Measurements from ENCODE around the gene GPATCH4. TPM values are rescaled to one million over a fixed set of nuclear protein-coding genes. Genes with fewer than 3 reads are reported as not detected.

GPATCH4 gene
- total RNA-seq: 6.5 and 23.4 TPM in 2 replicates

DNA sequence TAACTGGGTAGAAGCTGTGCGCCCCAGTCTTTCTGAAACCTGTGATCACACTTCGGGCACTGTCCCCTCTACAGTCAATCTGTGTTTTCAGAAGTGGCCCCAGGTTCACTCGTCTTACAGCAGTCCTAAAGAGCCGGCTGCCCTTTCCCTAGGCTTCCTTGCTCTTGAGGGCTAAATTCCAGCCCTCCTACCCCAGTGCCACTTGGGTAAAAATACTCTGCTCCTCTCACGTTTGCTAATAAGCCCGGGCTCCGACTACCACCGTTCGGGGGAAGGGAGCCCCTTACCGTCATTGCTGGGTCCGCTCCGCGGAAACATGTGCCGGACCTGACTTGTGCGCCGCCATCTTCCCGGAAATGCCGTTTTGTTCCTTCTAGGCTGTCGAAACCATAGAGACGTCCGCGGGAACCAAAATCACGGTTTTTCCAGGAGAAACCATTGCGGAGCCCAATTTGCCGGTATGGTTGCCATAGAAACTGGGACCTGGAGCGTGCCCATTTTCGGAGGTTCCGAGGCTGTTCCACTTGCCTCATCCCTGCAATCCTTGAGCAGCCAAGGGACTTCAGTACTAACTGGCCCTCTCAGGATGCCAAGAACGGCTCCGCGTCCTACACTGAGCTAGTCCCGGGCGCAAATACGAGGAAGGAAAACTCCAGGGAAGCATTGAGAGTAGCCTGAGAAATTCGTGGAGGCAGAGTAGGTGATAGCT, at the start of gene GPATCH4:
GPATCH4 (minus strand) TSS at position 358 of the 709 bp plus-strand sequence.

DNA sequence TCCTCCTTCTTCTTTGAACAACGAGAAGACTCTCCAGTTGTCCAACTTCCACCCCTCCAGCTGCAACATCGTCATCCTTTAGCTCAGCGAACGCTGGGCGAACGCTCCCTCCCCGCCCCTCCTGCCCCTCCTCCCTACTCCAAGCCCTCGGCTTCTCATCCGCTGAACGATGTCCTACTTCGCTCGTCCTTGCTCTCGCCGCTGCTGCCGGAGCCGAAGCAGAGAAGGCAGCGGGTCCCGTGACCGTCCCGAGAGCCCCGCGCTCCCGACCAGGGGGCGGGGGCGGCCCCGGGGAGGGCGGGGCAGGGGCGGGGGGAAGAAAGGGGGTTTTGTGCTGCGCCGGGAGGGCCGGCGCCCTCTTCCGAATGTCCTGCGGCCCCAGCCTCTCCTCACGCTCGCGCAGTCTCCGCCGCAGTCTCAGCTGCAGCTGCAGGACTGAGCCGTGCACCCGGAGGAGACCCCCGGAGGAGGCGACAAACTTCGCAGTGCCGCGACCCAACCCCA, 40.5 kb upstream of the GPATCH4 start, which contains the start of gene BCAN:
BCAN (plus strand) TSS at position 357 of the 504 bp plus-strand sequence. CDS start 3,938 bp downstream, outside the sequence.

DNA sequence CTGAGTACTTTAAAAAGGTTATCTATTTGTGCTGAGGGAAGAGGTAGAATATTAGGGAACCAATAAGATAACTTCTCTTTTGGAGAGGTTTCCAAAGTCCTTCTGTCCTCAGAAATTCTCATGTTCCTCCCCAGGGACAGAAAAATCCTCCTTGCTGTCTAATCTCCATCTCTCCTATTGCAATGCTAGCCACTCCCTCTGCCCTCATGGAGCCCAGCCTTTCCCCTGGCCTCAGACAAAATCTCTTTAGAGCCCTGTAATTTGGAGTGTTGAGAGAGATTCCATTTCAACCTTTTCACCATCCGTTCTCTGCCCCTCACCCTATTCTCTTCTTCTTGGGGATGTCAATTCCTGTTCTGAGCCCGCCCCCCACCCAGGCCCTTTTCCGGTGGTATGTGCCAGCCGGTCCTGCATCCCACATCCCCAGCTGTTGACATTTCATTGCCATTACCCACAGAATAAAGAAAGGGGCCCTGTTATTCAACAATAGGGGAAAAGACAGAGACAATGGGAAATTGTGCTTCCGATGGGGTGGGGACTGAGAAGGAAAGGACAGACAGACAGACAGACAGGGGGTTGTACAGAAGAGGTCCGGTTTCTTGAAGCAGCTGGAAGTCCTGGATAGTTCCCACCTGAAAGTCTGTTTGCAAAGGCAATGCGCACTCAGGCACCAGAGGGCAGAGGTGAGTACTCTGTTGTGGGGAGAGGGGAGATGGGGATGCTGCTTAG, 17.7 kb upstream of the GPATCH4 start, which contains the start of gene HAPLN2:
HAPLN2 (plus strand) TSS at position 563 of the 729 bp plus-strand sequence. CDS start 4,076 bp downstream, outside the sequence.

DNA sequence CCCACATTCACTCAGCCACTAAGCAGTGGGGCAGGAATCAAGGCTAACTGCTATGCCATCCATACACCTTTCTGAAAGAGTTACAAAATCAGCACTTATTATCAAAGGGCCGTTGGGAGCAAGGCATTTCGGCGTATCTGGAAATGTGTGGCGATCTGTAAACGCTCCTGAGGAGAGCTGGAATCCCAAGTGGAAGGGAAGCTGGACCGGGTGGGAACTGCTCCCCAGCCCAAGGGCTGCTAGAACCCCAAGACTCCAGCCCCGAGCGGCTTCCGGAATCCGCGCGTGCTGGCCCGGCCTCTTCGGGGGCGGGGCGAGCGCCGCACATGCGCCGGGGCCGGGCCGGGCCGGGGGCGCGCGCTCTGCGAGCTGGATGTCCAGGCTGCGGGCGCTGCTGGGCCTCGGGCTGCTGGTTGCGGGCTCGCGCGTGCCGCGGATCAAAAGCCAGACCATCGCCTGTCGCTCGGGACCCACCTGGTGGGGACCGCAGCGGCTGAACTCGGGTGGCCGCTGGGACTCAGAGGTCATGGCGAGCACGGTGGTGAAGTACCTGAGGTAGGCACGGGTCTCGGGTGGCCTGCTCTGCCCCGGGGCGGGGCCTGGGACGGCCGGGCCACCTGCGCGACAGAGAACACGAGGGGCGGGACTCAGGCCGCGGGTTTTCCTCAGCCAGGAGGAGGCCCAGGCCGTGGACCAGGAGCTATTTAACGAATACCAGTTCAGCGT, 9.7 kb downstream of the GPATCH4 start, which contains the start of gene NAXE:
NAXE (plus strand) TSS at position 345 of the 726 bp plus-strand sequence; CDS start at position 374, 29 bp downstream.

DNA sequence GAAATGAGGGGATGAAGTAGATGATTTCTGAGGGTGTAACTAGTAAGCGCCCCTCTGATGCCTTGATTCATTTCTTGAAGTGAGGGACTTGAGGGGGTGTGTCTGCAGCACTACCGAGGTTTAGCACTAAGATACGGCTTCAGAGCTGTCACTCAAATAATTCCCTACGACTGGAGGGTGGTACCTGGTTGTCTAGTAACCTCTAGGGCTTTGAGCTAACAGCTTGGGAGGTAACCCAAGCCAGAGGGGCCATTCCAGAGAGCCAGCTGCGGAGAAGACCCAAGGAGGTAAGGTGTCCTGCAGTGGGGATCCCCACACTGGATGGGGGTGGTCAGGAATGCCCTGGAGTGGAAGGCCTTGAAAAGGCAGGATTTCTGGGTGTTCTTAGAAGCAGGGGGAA, 21.8 kb downstream of the GPATCH4 start, which contains the start of gene TTC24:
TTC24 (plus strand) TSS at position 252 of the 400 bp plus-strand sequence. CDS start 1,642 bp downstream, outside the sequence.

DNA sequence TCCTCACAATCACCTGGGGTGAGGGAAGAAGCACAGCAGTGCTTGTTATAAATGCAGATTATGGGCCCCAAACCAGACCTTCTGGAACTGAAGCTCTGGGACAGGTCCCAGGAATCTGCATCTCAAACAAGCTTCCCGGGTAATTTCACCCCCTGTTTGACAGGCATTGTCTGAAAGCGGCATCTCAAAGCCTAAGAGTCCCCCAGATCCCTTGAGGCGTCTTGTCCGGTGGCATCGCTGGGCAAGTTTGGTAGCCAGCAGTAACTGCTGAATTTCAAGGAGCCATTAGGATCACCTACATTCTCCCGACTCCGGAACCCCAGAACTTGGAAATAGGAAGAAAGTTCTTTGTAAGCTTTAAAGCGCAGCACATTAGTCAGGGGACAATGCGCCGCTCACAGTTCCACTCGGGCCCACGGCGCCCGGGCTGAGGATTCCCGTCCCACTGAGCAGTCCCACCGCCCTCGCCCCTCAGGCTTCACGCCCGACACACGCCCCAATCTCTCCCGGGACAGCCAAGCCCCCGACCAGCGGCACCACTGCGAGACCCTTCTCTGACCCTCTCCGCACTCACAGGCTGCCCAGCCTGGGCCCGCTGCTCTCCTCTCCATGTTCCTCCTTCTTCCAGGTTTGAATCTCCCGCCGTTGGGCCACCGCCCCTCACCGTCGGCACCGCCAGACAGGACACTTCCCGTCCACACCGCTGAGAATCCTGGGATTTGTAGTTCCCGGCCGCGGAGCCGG, 29.2 kb downstream of the GPATCH4 start, which contains the start of gene IQGAP3:
IQGAP3 (minus strand) TSS at position 647 of the 744 bp plus-strand sequence; CDS start at position 611, 36 bp downstream.

Other genes starting within 250 kb of the GPATCH4 start
- not detected in 2 replicates for gene RHBG, start 232.3 kb downstream of the GPATCH4 start, total RNA-seq
- 3.1 and 4.5 TPM in 2 replicates for gene MEF2D, start 100.7 kb downstream of the GPATCH4 start, total RNA-seq
- gene IQGAP3, start 28.9 kb downstream of the GPATCH4 start, total RNA-seq: 2.8 and 31.2 TPM in 2 replicates
- gene TTC24, start 21.8 kb downstream of the GPATCH4 start, total RNA-seq: not detected in 2 replicates
- 72.7 and 74.6 TPM in 2 replicates for gene NAXE, start 9.7 kb downstream of the GPATCH4 start, total RNA-seq
- not detected in 2 replicates for gene HAPLN2, start 17.9 kb upstream of the GPATCH4 start, total RNA-seq
- under 0.01 TPM in 1 of 2 replicates, not detected in the other for gene BCAN, start 40.6 kb upstream of the GPATCH4 start, total RNA-seq
- gene NES, start 75.9 kb upstream of the GPATCH4 start, total RNA-seq: 49.6 and 145 TPM in 2 replicates
- gene CRABP2, start 104.1 kb upstream of the GPATCH4 start, total RNA-seq: 7.9 and 8.1 TPM in 2 replicates
- gene METTL25B, start 127.0 kb upstream of the GPATCH4 start, total RNA-seq: 10.4 and 12.8 TPM in 2 replicates
- 6.5 and 10.9 TPM in 2 replicates for gene ISG20L2, start 127.3 kb upstream of the GPATCH4 start, total RNA-seq
- 30.7 and 69.2 TPM in 2 replicates for gene MRPL24, start 139.6 kb upstream of the GPATCH4 start, total RNA-seq
- 101 and 184 TPM in 2 replicates for gene HDGF, start 150.2 kb upstream of the GPATCH4 start, total RNA-seq
- gene PRCC, start 166.1 kb upstream of the GPATCH4 start, total RNA-seq: 6.8 and 14.6 TPM in 2 replicates
- gene SH2D2A, start 215.4 kb upstream of the GPATCH4 start, total RNA-seq: 0.28 and 1.2 TPM in 2 replicates

Data from regular cardiac myocyte (primary cell).